ENCODE measurements around the gene CLCA1. TPM values are rescaled to one million over a fixed set of nuclear protein-coding genes. Genes with fewer than 3 reads are reported as not detected.

The CLCA1 gene
- total RNA-seq, 2 experiments from 2014 or later = not detected

GRCh38 chr1:86461482-86461881, 7.2 kb upstream of the CLCA1 start:
- peaks cover 4% of the 10 kb centered on the region for H3K27me3 Mint-ChIP-seq
- no peak overlapping the region for H3K27ac ChIP-seq (ENCODE audit: low read depth in 1 of 2, low read length in 2 of 2)
- H3K4me1 ChIP-seq (ENCODE audit: insufficient read depth, low read length) = no peaks in the 10 kb centered on the region
- H3K36me3 Mint-ChIP-seq (ENCODE audit: low read depth) = no peaks in the 10 kb centered on the region
- no peak overlapping the region for H3K4me3 Mint-ChIP-seq
- DNase-seq (no peak), ATAC-seq (ENCODE audit: poor library complexity) (no peak)
- no peaks in the 10 kb centered on the region for H3K36me3 ChIP-seq (ENCODE audit: insufficient read depth, low read length)
- CTCF ChIA-PET = interaction anchor here (1.1 to 1.2 kb wide), 2 partner anchors 12 to 25 kb away, joined by 3 to 4 read pairs; no protein-coding TSS in a partner anchor
- no peak overlapping the region for H3K27ac Mint-ChIP-seq
- no peaks in the 10 kb centered on the region for H3K4me1 Mint-ChIP-seq (ENCODE audit: low read depth)
- intact Hi-C loops (cut with DNase I, micrococcal nuclease) = no loop called here
- POLR2A ChIA-PET = no interaction called here
- TF ChIP-seq CTCF (IDR thresholded peaks at IDR 0.05) = no peak
- H3K9me3 ChIP-seq (ENCODE audit: control insufficient read depth in 1 of 2, insufficient read depth in 1 of 2, low read length in 2 of 2) = no peaks in the 10 kb centered on the region
- peaks cover 2 to 4% of the 10 kb centered on the region in 2 experiments for H3K27me3 ChIP-seq (ENCODE audit: control insufficient read depth in 1 of 2, insufficient read depth in 2 of 2, low read length in 2 of 2)
- no peak overlapping the region for H3K4me3 ChIP-seq (ENCODE audit: low read length)
- no peaks in the 10 kb centered on the region for H3K9me3 Mint-ChIP-seq

- H3K4me3 Mint-ChIP-seq = no peak overlapping the region
- H3K27me3 Mint-ChIP-seq = no peaks in the 10 kb centered on the region
Observed at GRCh38 chr1:86464819-86465218, 3.9 kb upstream of the CLCA1 start.

GRCh38 chr1:86466109-86466844, 2.5 kb upstream of the CLCA1 start:
- Histone ChIP-seq H3K27me3 (ENCODE audit: control insufficient read depth in 1 of 2, insufficient read depth in 2 of 2, low read length in 2 of 2) (peaks cover 2% of the 10 kb centered on the region in 2 experiments), H3K4me3 (ENCODE audit: low read length) (no peak overlapping the region), H3K27ac (ENCODE audit: low read depth in 1 of 2, low read length in 2 of 2) (no peak overlapping the region), H3K36me3 (ENCODE audit: insufficient read depth, low read length) (no peaks in the 10 kb centered on the region), H3K9me3 (ENCODE audit: control insufficient read depth in 1 of 2, insufficient read depth in 1 of 2, low read length in 2 of 2) (no peaks in the 10 kb centered on the region), H3K4me1 (ENCODE audit: insufficient read depth, low read length) (no peaks in the 10 kb centered on the region)
- Mint-ChIP-seq H3K4me1 (ENCODE audit: low read depth) (no peaks in the 10 kb centered on the region), H3K27me3 (no peaks in the 10 kb centered on the region), H3K4me3 (no peak overlapping the region), H3K27ac (no peak overlapping the region), H3K9me3 (no peaks in the 10 kb centered on the region), H3K36me3 (ENCODE audit: low read depth) (no peaks in the 10 kb centered on the region)
- ChIA-PET CTCF (interaction anchor here (0.6 kb wide), 1 partner anchor 72 kb away, joined by 3 read pairs; no protein-coding TSS in a partner anchor), POLR2A (no interaction called here)
- TF ChIP-seq CTCF (IDR thresholded peaks at IDR 0.05) = no peak
- no peak for DNase-seq
- ATAC-seq (ENCODE audit: poor library complexity) = no peak
- intact Hi-C loops (cut with DNase I, micrococcal nuclease) = no loop called here

More at GRCh38 chr1:86464819-86465218, 3.9 kb upstream of the CLCA1 start:
- DNase-seq (no peak), ATAC-seq (ENCODE audit: poor library complexity) (no peak)
- no peak overlapping the region for H3K27ac ChIP-seq (ENCODE audit: low read depth in 1 of 2, low read length in 2 of 2)
- Mint-ChIP-seq H3K36me3 (ENCODE audit: low read depth) (no peaks in the 10 kb centered on the region), H3K4me1 (ENCODE audit: low read depth) (no peaks in the 10 kb centered on the region), H3K9me3 (no peaks in the 10 kb centered on the region), H3K27ac (no peak overlapping the region)
- H3K9me3 ChIP-seq (ENCODE audit: control insufficient read depth in 1 of 2, insufficient read depth in 1 of 2, low read length in 2 of 2) = no peaks in the 10 kb centered on the region
- H3K27me3 ChIP-seq (ENCODE audit: control insufficient read depth in 1 of 2, insufficient read depth in 2 of 2, low read length in 2 of 2) = peaks cover 2 to 4% of the 10 kb centered on the region in 2 experiments
- intact Hi-C loops (cut with DNase I, micrococcal nuclease) = no loop called here
- POLR2A ChIA-PET = no interaction called here
- no peaks in the 10 kb centered on the region for H3K36me3 ChIP-seq (ENCODE audit: insufficient read depth, low read length)
- H3K4me1 ChIP-seq (ENCODE audit: insufficient read depth, low read length) = no peaks in the 10 kb centered on the region
- TF ChIP-seq CTCF (IDR thresholded peaks at IDR 0.05) = no peak
- CTCF ChIA-PET = no interaction called here
- no peak overlapping the region for H3K4me3 ChIP-seq (ENCODE audit: low read length)

Data from CD4-positive, alpha-beta T cell (primary cell).